ENCODE data around the gene MINDY4.

DNA sequence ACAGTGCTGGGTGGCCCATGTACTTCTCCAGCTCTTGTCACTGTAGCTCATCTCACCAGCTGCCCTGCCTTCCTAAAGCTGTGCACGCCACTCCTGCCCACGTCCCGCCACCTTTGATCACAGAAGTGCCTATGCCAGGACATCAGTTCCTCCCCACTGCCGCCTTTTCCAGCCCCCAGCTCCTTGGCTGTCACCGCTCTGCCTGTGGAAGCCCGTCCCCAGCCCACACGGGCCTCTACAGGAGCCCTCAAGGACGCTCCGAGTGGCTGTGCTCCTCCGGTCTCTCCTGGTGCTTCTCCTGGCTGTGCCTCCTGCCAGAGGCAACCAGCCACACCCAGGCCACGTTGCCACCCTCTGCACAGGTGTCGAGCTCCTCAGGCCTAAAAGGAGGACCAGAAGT lies 38.6 kb upstream of the MINDY4 start:
- TF ChIP-seq, protein P1, sequence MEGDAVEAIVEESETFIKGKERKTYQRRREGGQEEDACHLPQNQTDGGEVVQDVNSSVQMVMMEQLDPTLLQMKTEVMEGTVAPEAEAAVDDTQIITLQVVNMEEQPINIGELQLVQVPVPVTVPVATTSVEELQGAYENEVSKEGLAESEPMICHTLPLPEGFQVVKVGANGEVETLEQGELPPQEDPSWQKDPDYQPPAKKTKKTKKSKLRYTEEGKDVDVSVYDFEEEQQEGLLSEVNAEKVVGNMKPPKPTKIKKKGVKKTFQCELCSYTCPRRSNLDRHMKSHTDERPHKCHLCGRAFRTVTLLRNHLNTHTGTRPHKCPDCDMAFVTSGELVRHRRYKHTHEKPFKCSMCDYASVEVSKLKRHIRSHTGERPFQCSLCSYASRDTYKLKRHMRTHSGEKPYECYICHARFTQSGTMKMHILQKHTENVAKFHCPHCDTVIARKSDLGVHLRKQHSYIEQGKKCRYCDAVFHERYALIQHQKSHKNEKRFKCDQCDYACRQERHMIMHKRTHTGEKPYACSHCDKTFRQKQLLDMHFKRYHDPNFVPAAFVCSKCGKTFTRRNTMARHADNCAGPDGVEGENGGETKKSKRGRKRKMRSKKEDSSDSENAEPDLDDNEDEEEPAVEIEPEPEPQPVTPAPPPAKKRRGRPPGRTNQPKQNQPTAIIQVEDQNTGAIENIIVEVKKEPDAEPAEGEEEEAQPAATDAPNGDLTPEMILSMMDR (IDR thresholded peaks at IDR 0.05), result no peak
- no peak for TF ChIP-seq POLR2A (IDR thresholded peaks at IDR 0.05)
